GM12878 (cell line): ENCODE data around the gene RRP12. TPM values are rescaled to one million over a fixed set of nuclear protein-coding genes. Genes with fewer than 3 reads are reported as not detected.

ENCODE experiments used
- ATAC-seq: fragments of 200-7000 bp; cut with Tn5 transposase; 3 replicates; pipeline ENCODE4 v1.9.1; 2020; ENCODE audit warnings: mild to moderate bottlenecking, moderate library complexity
- BruUV-seq: library from RNA; stranded (reverse); fragments of 400-500 nt; replicated peaks from 2 replicates; lab custom pipeline; 2021; lab: Mats Ljungman, UMichigan
- CTCF ChIA-PET: fragments of 300-600 bp; sonication (Branson Sonifier 250); formaldehyde crosslinking; extraction: SDS; loops from one replicate; lab custom pipeline; 2021; ENCODE audit warnings: inconsistent platforms; lab: Yijun Ruan, JAX
- POLR2A ChIA-PET: fragments of 350-600 bp; formaldehyde crosslinking; extraction: SDS; loops from one replicate; lab custom pipeline; 2021; ENCODE audit warnings: inconsistent platforms; lab: Charles Lee
- RAD21 ChIA-PET: fragments of 300-600 bp; sonication (Branson Sonifier 250); formaldehyde crosslinking; loops from one replicate; lab custom pipeline; 2023; ENCODE audit warnings: antibody characterized with exemption; ENCODE audit not compliant: unreplicated experiment; lab: Charles Lee
- SMC1A ChIA-PET: fragments of 300-600 bp; sonication (Branson Sonifier 250); formaldehyde crosslinking; loops from one replicate; lab custom pipeline; 2023; ENCODE audit not compliant: unreplicated experiment, uncharacterized antibody; lab: Charles Lee
- DNase-seq: peaks from one replicate; pipeline ENCODE4 v3.0.0-alpha.2; 2011; ENCODE audit warnings: low read depth, low spot score
- FAIRE-seq: peaks from 3 replicates; lab custom pipeline; 2011; peaks lifted over from hg19 to GRCh38; lab: Jason Lieb, UNC
- H2AFZ ChIP-seq: 2 replicates; pipeline ENCODE4 v1.6.0; 2011; ENCODE audit warnings: low read depth, low read length, control low read depth; ENCODE audit not compliant: control insufficient read depth
- H3K27ac ChIP-seq: 2 replicates; pipeline ENCODE4 v1.5.1; 2011; ENCODE audit warnings: control low read depth; ENCODE audit not compliant: control insufficient read depth, insufficient read depth
- H3K27me3 ChIP-seq, 2 experiments: replicated peaks in 1 of 2; 2 replicates each; pipeline versions ENCODE4 v1.6.0 to v1.6.1; 2011; ENCODE audit warnings: low read length in 1 of 2; ENCODE audit not compliant: control insufficient read depth in 2 of 2, insufficient read depth in 2 of 2
- H3K36me3 ChIP-seq, 2 experiments: 2 replicates each; pipeline ENCODE4 v1.5.1; 2011; ENCODE audit warnings: low read length in 1 of 2; ENCODE audit not compliant: control insufficient read depth in 2 of 2, insufficient read depth in 2 of 2
- H3K4me1 ChIP-seq: 2 replicates; pipeline ENCODE4 v1.6.1; 2011; ENCODE audit warnings: mild to moderate bottlenecking, low read length, moderate library complexity, mixed read lengths; ENCODE audit not compliant: control insufficient read depth, insufficient read depth
- H3K4me2 ChIP-seq: 2 replicates; pipeline ENCODE4 v1.6.0; 2011; ENCODE audit warnings: control low read depth; ENCODE audit not compliant: control insufficient read depth, insufficient read depth
- H3K4me3 ChIP-seq: fragments of 200-600 bp; sonication (generic); 2 replicates; pipeline ENCODE4 v1.5.1; 2016
- H3K79me2 ChIP-seq: 2 replicates; pipeline ENCODE4 v1.6.0; 2011; ENCODE audit warnings: low read length; ENCODE audit not compliant: control insufficient read depth, insufficient read depth
- H3K9ac ChIP-seq: 2 replicates; pipeline ENCODE4 v1.8.0; 2011; ENCODE audit warnings: low read length, control low read depth, mixed read lengths; ENCODE audit not compliant: control insufficient read depth, insufficient read depth
- H3K9me3 ChIP-seq: replicated peaks from 3 replicates; pipeline ENCODE4 v1.5.1; 2011; ENCODE audit warnings: mild to moderate bottlenecking, low read length; ENCODE audit not compliant: control insufficient read depth, insufficient read depth
- H4K20me1 ChIP-seq: 2 replicates; pipeline ENCODE4 v1.6.0; 2011; ENCODE audit not compliant: control insufficient read depth, insufficient read depth
- CHD2 ChIP-seq: IDR thresholded peaks from 2 replicates; pipeline ENCODE4 v1.6.1; 2011; ENCODE audit warnings: low read depth, low read length, improper control_type of control experiment, borderline replicate concordance
- CREM ChIP-seq: IDR thresholded peaks from 2 replicates; pipeline ENCODE4 v1.6.1; 2014; ENCODE audit warnings: antibody characterized with exemption, low read depth
- JUND ChIP-seq: IDR thresholded peaks from 2 replicates; pipeline ENCODE4 v1.6.1; 2012; ENCODE audit warnings: low read depth, mild to moderate bottlenecking, low read length, improper control_type of control experiment, moderate library complexity
- KDM1A ChIP-seq: fragments of 200-600 bp; sonication (generic); IDR thresholded peaks from 2 replicates; pipeline ENCODE4 v1.6.1; 2016; ENCODE audit warnings: borderline replicate concordance
- KLF5 ChIP-seq: fragments of 450-650 bp; IDR thresholded peaks from 2 replicates; pipeline ENCODE4 v1.6.1; 2014; ENCODE audit warnings: mild to moderate bottlenecking; ENCODE audit not compliant: partially characterized antibody
- POLR2AphosphoS2 ChIP-seq: IDR thresholded peaks from 2 replicates; pipeline ENCODE4 v1.6.1; 2011; ENCODE audit warnings: low read depth, mild to moderate bottlenecking, low read length, improper control_type of control experiment, moderate library complexity
- POU2F2 ChIP-seq: IDR thresholded peaks from 3 replicates; pipeline ENCODE4 v1.6.1; 2011; ENCODE audit warnings: low read depth, mild to moderate bottlenecking, low read length, borderline replicate concordance
- RFX5 ChIP-seq: IDR thresholded peaks from 2 replicates; pipeline ENCODE4 v1.6.1; 2011; ENCODE audit warnings: low read depth, low read length, improper control_type of control experiment
- TCF12 ChIP-seq: IDR thresholded peaks from 2 replicates; pipeline ENCODE4 v1.6.1; 2011; ENCODE audit warnings: low read depth, mild to moderate bottlenecking, low read length
- TCF3 ChIP-seq: IDR thresholded peaks from 2 replicates; pipeline ENCODE4 v1.6.1; 2012; ENCODE audit warnings: low read depth, mild to moderate bottlenecking, low read length, borderline replicate concordance; ENCODE audit not compliant: insufficient read depth
- WRNIP1 ChIP-seq: IDR thresholded peaks from 2 replicates; pipeline ENCODE4 v1.6.1; 2011; ENCODE audit warnings: low read depth, low read length, improper control_type of control experiment, borderline replicate concordance
- WGBS: methylation state at CpG from one replicate; pipeline ENCODE4 v1.1.6; 2016; ENCODE audit warnings: low lambda C conversion rate; ENCODE audit not compliant: insufficient replicate concordance, insufficient coverage; ENCODE audit errors: missing lambda C conversion rate; 5-methylcytosine and 5-hydroxymethylcytosine counted together
- in situ Hi-C: fragments of 300-500 bp; cut with MboI; formaldehyde crosslinking; loops from 9 replicates; pipeline ENCODE4 v1.14.3; 2018; ENCODE audit warnings: mixed read lengths
- intact Hi-C: fragments of 100-400 bp; cut with micrococcal nuclease; formaldehyde crosslinking; loops from one replicate; pipeline ENCODE4 v1.14.2; 2022; ENCODE audit not compliant: unreplicated experiment
- polyA plus RNA-seq, 11 experiments: library from polyadenylated mRNA; depleted of rRNA in 4 of 11; unstranded in 6 of 11; stranded (reverse) in 5 of 11; fragments of >200 nt; fragmentation: Nextera tagmentation in 4 of 11; fragmentation: Illumina TruSeq in 1 of 11; extraction: Ambion mirVana in 4 of 11; extraction: Trizol in 1 of 11; gene quantifications; 1 replicate in 1 of 11; 2 replicates in 10 of 11; pipeline versions ENCODE4 v1.2.1 to v1.2.3, GENCODE V29; 2011 to 2016; ENCODE audit warnings: inconsistent platforms in 2 of 11, missing spikeins in 2 of 11, low read depth in 1 of 11
- total RNA-seq, 4 experiments: library from RNA; depleted of rRNA in 3 of 4; stranded (reverse); fragments of >200 nt in 3 of 4; fragmentation: Illumina TruSeq in 1 of 4; extraction: Trizol in 1 of 4; gene quantifications; 2 replicates each; pipeline versions ENCODE4 v1.2.1 to v1.2.3, GENCODE V29; 2013 to 2021
- TF ChIP-seq, protein P1 (sequence below): IDR thresholded peaks from 2 replicates; pipeline ENCODE4 v1.6.1; 2012; ENCODE audit warnings: low read length, inconsistent platforms
- TF ChIP-seq, protein P2 (sequence below): IDR thresholded peaks from 2 replicates; pipeline ENCODE4 v1.6.1; 2011; ENCODE audit warnings: low read depth, mild to moderate bottlenecking, low read length, moderate library complexity, borderline replicate concordance; ENCODE audit errors: extremely low read depth
- TF ChIP-seq, protein P3 (sequence below): IDR thresholded peaks from 2 replicates; pipeline ENCODE4 v1.6.1; 2012; ENCODE audit warnings: low read depth, low read length, improper control_type of control experiment
- TF ChIP-seq, protein P4 (sequence below): fragments of 450-650 bp; IDR thresholded peaks from 2 replicates; pipeline ENCODE4 v1.6.1; 2017; ENCODE audit warnings: antibody characterized with exemption, mild to moderate bottlenecking, moderate library complexity

RRP12 gene
- total and polyA plus RNA-seq, 10 of the 15 experiments (the other 5 are each of a cell fraction or from before 2014, with no cell fraction given) = 5.3 to 48.7 (median 16.8) TPM

DNA sequence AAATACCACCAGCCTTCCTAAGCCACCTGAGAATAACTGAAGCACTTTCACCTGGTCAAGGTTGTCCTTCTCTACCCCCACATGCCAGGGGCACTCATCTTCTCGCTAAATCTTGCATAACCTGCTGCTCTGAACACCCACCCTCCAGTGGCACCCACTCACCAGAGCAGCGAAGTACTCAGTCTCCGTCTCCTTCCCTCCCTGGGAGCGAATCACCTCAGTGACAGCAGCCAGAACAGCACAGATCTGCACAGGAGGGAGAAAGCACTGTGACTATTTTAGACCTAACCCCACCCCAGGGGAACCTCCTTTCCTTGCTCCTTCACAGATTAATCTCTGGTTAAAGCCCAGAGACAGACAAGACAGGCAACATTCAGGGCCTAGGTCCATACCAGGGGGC lies 5.1 kb downstream of the RRP12 start (continued):
- TF ChIP-seq, protein P1, sequence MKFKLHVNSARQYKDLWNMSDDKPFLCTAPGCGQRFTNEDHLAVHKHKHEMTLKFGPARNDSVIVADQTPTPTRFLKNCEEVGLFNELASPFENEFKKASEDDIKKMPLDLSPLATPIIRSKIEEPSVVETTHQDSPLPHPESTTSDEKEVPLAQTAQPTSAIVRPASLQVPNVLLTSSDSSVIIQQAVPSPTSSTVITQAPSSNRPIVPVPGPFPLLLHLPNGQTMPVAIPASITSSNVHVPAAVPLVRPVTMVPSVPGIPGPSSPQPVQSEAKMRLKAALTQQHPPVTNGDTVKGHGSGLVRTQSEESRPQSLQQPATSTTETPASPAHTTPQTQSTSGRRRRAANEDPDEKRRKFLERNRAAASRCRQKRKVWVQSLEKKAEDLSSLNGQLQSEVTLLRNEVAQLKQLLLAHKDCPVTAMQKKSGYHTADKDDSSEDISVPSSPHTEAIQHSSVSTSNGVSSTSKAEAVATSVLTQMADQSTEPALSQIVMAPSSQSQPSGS = no peak
- TF ChIP-seq WRNIP1 = no peak
- TF ChIP-seq RFX5 = no peak
- TF ChIP-seq POLR2AphosphoS2 = no peak
- no peak for TF ChIP-seq TCF3
- no peak for TF ChIP-seq CHD2
- TF ChIP-seq, protein P2, sequence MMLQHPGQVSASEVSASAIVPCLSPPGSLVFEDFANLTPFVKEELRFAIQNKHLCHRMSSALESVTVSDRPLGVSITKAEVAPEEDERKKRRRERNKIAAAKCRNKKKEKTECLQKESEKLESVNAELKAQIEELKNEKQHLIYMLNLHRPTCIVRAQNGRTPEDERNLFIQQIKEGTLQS = no peak
- TF ChIP-seq KLF5 = no peak
- TF ChIP-seq, all 136 proteins: peak for 0

DNA sequence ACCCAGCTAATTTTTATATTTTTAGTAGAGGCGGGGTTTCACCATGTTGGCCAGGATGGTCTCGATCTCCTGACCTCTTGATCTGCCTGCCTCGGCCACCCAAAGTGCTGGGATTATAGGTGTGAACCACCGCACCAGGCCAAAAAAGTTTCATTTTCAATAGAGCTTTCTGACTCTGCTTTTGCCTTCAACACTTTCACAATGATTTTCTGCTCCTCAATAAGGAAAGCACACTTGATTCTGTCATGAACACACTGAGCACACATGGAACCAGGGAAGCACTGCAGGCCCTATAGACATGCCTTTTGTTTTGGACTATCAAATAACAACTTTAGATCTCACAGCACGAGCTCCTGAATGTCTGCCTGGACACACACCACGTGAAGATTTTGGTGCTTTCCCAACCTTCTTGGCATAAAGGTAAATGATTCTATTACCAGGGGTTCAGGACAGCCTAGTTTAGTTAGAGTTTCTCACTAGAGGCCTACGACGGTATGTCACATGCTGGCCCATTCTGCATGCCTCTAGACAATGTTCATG lies 8.0 kb downstream of the RRP12 start:
- H3K27me3 ChIP-seq = no peaks in the 10 kb centered on the region
- H3K4me3 ChIP-seq = no peak overlapping the region
- H2AFZ ChIP-seq = no peak overlapping the region
- ChIA-PET SMC1A (no interaction called here), RAD21 (no interaction called here), CTCF (interaction anchor here (0.8 kb wide), 1 partner anchor 15 kb away, joined by 4 read pairs; no protein-coding TSS in a partner anchor), POLR2A (no interaction called here)
- no peaks in the 10 kb centered on the region for H3K79me2 ChIP-seq
- H3K9ac ChIP-seq = no peak overlapping the region
- H3K36me3 ChIP-seq = peaks cover 6 to 13% of the 10 kb centered on the region in 2 experiments
- ATAC-seq (peak; percentile 48), FAIRE-seq (no peak), DNase-seq (no peak)
- WGBS = 75% methylated on average over 8 of the region's 8 CpGs
- no peaks in the 10 kb centered on the region for H4K20me1 ChIP-seq
- in situ Hi-C loops (no loop called here), intact Hi-C loops (no loop called here)
- TSS peak; percentile 48 for BruUV-seq
- no peak overlapping the region for H3K4me2 ChIP-seq
- 0 out of 2 replicates have a peak overlapping the region, but pooled peaks have one; percentile 22 for H3K27ac ChIP-seq
- H3K9me3 ChIP-seq = no peaks in the 10 kb centered on the region
- H3K4me1 ChIP-seq = no peaks in the 10 kb centered on the region
- TF ChIP-seq CREM (no peak), JUND (no peak), TCF12 (no peak), POU2F2 (no peak), KDM1A (no peak)
- TF ChIP-seq, protein P3, sequence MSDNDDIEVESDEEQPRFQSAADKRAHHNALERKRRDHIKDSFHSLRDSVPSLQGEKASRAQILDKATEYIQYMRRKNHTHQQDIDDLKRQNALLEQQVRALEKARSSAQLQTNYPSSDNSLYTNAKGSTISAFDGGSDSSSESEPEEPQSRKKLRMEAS = no peak
- TF ChIP-seq, protein P4, sequence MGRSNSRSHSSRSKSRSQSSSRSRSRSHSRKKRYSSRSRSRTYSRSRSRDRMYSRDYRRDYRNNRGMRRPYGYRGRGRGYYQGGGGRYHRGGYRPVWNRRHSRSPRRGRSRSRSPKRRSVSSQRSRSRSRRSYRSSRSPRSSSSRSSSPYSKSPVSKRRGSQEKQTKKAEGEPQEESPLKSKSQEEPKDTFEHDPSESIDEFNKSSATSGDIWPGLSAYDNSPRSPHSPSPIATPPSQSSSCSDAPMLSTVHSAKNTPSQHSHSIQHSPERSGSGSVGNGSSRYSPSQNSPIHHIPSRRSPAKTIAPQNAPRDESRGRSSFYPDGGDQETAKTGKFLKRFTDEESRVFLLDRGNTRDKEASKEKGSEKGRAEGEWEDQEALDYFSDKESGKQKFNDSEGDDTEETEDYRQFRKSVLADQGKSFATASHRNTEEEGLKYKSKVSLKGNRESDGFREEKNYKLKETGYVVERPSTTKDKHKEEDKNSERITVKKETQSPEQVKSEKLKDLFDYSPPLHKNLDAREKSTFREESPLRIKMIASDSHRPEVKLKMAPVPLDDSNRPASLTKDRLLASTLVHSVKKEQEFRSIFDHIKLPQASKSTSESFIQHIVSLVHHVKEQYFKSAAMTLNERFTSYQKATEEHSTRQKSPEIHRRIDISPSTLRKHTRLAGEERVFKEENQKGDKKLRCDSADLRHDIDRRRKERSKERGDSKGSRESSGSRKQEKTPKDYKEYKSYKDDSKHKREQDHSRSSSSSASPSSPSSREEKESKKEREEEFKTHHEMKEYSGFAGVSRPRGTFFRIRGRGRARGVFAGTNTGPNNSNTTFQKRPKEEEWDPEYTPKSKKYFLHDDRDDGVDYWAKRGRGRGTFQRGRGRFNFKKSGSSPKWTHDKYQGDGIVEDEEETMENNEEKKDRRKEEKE = no peak
